Measurements from ENCODE around the gene ELK4.

Gene ELK4

GRCh38 chr1:205631010-205631767 is 622 bp downstream of the ELK4 start:
- WGBS (ENCODE audit: extremely low coverage, insufficient coverage, insufficient read length): no CpG with 5 or more reads among the region's 81 CpGs
- Histone ChIP-seq H3K9me3 (ENCODE audit: insufficient read depth, low read depth, low read length) (no peaks in the 10 kb centered on the region), H4K12ac (ENCODE audit: low read depth, low read length) (peak overlapping the region; percentile 99), H2AFZ (ENCODE audit: insufficient read depth, low read length, poor library complexity) (peak overlapping the region; percentile 99), H4K8ac (ENCODE audit: low read depth, low read length) (peak overlapping the region; percentile 100), H3K4ac (ENCODE audit: low read depth, low read length) (peak overlapping the region; percentile 97), H3K23ac (ENCODE audit: low read length) (no peak overlapping the region), H2BK5ac (ENCODE audit: low read depth, low read length, poor library complexity) (peak overlapping the region; percentile 98), H3K18ac (ENCODE audit: low read length) (peak overlapping the region; percentile 100), H4K91ac (ENCODE audit: low read depth, low read length) (peak overlapping the region; percentile 99), H3K27ac (ENCODE audit: low read depth, low read length) (peak overlapping the region; percentile 99), H3K79me1 (ENCODE audit: low read length) (peaks cover 8% of the 10 kb centered on the region), H3K4me3 (ENCODE audit: low read depth, low read length) (peak overlapping the region; percentile 76), H3K27me3 (ENCODE audit: insufficient read depth, low read length) (no peaks in the 10 kb centered on the region), H3K9ac (ENCODE audit: low read length) (peak overlapping the region; percentile 55), H3K4me1 (ENCODE audit: control insufficient read depth in 1 of 2, insufficient read depth in 2 of 2, low read length in 2 of 2) (peaks cover 0 to 2% of the 10 kb centered on the region in 2 experiments), H3K14ac (ENCODE audit: low read length) (peak overlapping the region; percentile 99), H3K36me3 (ENCODE audit: control insufficient read depth in 1 of 2, insufficient read depth in 2 of 2, low read length in 2 of 2) (no peaks in the 10 kb centered on the region), H2BK12ac (ENCODE audit: low read length) (peak overlapping the region; percentile 66), H3K79me2 (ENCODE audit: control insufficient read depth, insufficient read depth, low read length, poor library complexity) (peaks cover 14% of the 10 kb centered on the region), H2BK120ac (ENCODE audit: insufficient read depth, low read length, poor library complexity) (peak overlapping the region; percentile 96), H3K4me2 (ENCODE audit: low read length) (peak overlapping the region; percentile 83), H2AK5ac (ENCODE audit: low read length) (peak overlapping the region; percentile 69)
- peak; percentile 51 to 63 for DNase-seq

DNA sequence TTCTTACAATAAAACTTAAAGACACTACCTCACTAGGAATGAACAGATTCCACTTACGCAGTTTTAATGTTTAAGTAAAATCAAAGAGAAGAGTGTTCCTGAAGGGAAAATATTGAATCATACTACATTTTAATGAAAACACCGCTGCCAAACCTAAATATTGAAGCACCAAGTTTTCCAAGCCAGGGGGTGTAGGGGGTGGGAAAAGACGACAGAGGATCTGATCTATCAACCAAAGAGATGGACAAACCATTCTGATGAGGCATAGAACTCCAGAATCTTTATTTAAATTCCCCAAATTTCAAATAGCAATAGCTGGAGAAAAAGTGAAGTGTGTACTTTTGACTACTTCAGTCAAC is 1.2 kb downstream of the ELK4 start:
- H3K18ac ChIP-seq (ENCODE audit: low read length): no peak overlapping the region
- H3K4me2 ChIP-seq (ENCODE audit: low read length): peak overlapping the region; percentile 65
- peaks cover 8% of the 10 kb centered on the region for H3K79me1 ChIP-seq (ENCODE audit: low read length)
- no peak overlapping the region for H3K4me3 ChIP-seq (ENCODE audit: low read depth, low read length)
- no peak overlapping the region for H2AK5ac ChIP-seq (ENCODE audit: low read length)
- H4K8ac ChIP-seq (ENCODE audit: low read depth, low read length): peak overlapping the region; percentile 100
- H2BK12ac ChIP-seq (ENCODE audit: low read length): no peak overlapping the region
- no CpG with 5 or more reads among the region's 3 CpGs for WGBS (ENCODE audit: extremely low coverage, insufficient coverage, insufficient read length)
- H4K12ac ChIP-seq (ENCODE audit: low read depth, low read length): no peak overlapping the region
- H3K4ac ChIP-seq (ENCODE audit: low read depth, low read length): no peak overlapping the region
- H2BK5ac ChIP-seq (ENCODE audit: low read depth, low read length, poor library complexity): no peak overlapping the region
- H2BK120ac ChIP-seq (ENCODE audit: insufficient read depth, low read length, poor library complexity): no peak overlapping the region
- H3K27ac ChIP-seq (ENCODE audit: low read depth, low read length): peak overlapping the region; percentile 99
- H3K27me3 ChIP-seq (ENCODE audit: insufficient read depth, low read length): no peaks in the 10 kb centered on the region
- no peak overlapping the region for H3K9ac ChIP-seq (ENCODE audit: low read length)
- no peaks in the 10 kb centered on the region for H3K36me3 ChIP-seq (ENCODE audit: control insufficient read depth in 1 of 2, insufficient read depth in 2 of 2, low read length in 2 of 2)
- H3K23ac ChIP-seq (ENCODE audit: low read length): no peak overlapping the region
- no peak overlapping the region for H2AFZ ChIP-seq (ENCODE audit: insufficient read depth, low read length, poor library complexity)
- H3K14ac ChIP-seq (ENCODE audit: low read length): no peak overlapping the region
- no peaks in the 10 kb centered on the region for H3K9me3 ChIP-seq (ENCODE audit: insufficient read depth, low read depth, low read length)
- DNase-seq: no peak
- no peak overlapping the region for H4K91ac ChIP-seq (ENCODE audit: low read depth, low read length)
- peaks cover 14% of the 10 kb centered on the region for H3K79me2 ChIP-seq (ENCODE audit: control insufficient read depth, insufficient read depth, low read length, poor library complexity)
- H3K4me1 ChIP-seq (ENCODE audit: control insufficient read depth in 1 of 2, insufficient read depth in 2 of 2, low read length in 2 of 2): peaks cover 0 to 2% of the 10 kb centered on the region in 2 experiments

DNA sequence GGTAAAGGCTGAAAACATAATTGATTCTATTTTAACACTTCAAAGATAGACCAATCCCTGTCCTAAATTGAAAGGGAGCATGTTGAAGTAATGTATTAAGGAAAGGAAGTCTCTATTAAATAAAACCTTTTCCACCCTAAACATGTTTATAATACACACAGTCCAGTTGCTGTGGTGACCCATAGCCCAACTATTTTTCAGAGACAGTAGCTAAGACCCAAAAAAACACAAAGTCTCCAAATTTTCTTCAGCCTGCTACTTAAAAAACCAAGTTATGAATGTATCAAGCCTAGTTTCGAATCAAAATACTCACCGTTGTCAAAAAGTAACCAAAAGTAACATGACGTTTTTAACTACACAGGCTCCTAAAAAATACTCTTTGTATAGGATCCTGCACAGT is 1.6 kb downstream of the ELK4 start:
- no peak overlapping the region for H2AK5ac ChIP-seq (ENCODE audit: low read length)
- no peak overlapping the region for H2BK5ac ChIP-seq (ENCODE audit: low read depth, low read length, poor library complexity)
- no peak overlapping the region for H3K23ac ChIP-seq (ENCODE audit: low read length)

DNA sequence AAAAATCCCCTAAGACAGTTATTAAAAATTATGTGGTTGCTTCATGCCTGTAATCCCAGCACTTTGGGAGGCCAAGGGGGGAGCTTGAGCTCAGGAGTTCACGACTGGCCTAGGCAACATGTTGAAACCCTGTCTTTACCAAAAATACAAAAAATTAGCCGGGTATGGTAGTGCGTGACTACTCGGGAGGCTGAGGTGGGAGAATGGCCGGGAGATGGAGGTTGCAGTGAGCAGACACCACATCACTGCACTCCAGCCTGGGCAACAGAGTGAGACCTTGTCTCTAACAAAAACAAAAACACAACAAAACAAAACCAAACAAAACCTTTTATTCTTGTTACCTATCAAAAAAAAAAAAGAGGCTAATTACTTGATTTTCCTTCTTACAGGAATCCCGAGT is 2.1 kb downstream of the ELK4 start:
- Histone ChIP-seq H3K79me1 (ENCODE audit: low read length) (peaks cover 8% of the 10 kb centered on the region), H2AFZ (ENCODE audit: insufficient read depth, low read length, poor library complexity) (no peak overlapping the region), H4K8ac (ENCODE audit: low read depth, low read length) (no peak overlapping the region), H3K4me3 (ENCODE audit: low read depth, low read length) (peak overlapping the region; percentile 57), H3K9me3 (ENCODE audit: insufficient read depth, low read depth, low read length) (no peaks in the 10 kb centered on the region), H3K9ac (ENCODE audit: low read length) (no peak overlapping the region), H3K4ac (ENCODE audit: low read depth, low read length) (peak overlapping the region; percentile 99), H3K27ac (ENCODE audit: low read depth, low read length) (no peak overlapping the region), H2BK120ac (ENCODE audit: insufficient read depth, low read length, poor library complexity) (no peak overlapping the region), H3K36me3 (ENCODE audit: control insufficient read depth in 1 of 2, insufficient read depth in 2 of 2, low read length in 2 of 2) (no peaks in the 10 kb centered on the region), H3K23ac (ENCODE audit: low read length) (no peak overlapping the region), H3K14ac (ENCODE audit: low read length) (no peak overlapping the region), H2BK5ac (ENCODE audit: low read depth, low read length, poor library complexity) (no peak overlapping the region), H2AK5ac (ENCODE audit: low read length) (no peak overlapping the region), H3K27me3 (ENCODE audit: insufficient read depth, low read length) (no peaks in the 10 kb centered on the region), H2BK12ac (ENCODE audit: low read length) (no peak overlapping the region), H3K18ac (ENCODE audit: low read length) (no peak overlapping the region), H4K12ac (ENCODE audit: low read depth, low read length) (no peak overlapping the region), H3K4me1 (ENCODE audit: control insufficient read depth in 1 of 2, insufficient read depth in 2 of 2, low read length in 2 of 2) (peaks cover 0 to 2% of the 10 kb centered on the region in 2 experiments), H3K79me2 (ENCODE audit: control insufficient read depth, insufficient read depth, low read length, poor library complexity) (peaks cover 14% of the 10 kb centered on the region), H4K91ac (ENCODE audit: low read depth, low read length) (no peak overlapping the region), H3K4me2 (ENCODE audit: low read length) (no peak overlapping the region)
- DNase-seq: no peak
- WGBS (ENCODE audit: extremely low coverage, insufficient coverage, insufficient read length): no CpG with 5 or more reads among the region's 6 CpGs

More for the DNA sequence above, 1.6 kb downstream of the ELK4 start:
- no CpG with 5 or more reads among the region's 3 CpGs for WGBS (ENCODE audit: extremely low coverage, insufficient coverage, insufficient read length)
- peak in 1 of 2 donors; percentile 2 for DNase-seq
- H3K79me1 ChIP-seq (ENCODE audit: low read length): peaks cover 8% of the 10 kb centered on the region
- H3K14ac ChIP-seq (ENCODE audit: low read length): no peak overlapping the region
- H3K4ac ChIP-seq (ENCODE audit: low read depth, low read length): no peak overlapping the region
- no peak overlapping the region for H2BK12ac ChIP-seq (ENCODE audit: low read length)
- H3K18ac ChIP-seq (ENCODE audit: low read length): no peak overlapping the region
- peaks cover 0 to 2% of the 10 kb centered on the region in 2 experiments for H3K4me1 ChIP-seq (ENCODE audit: control insufficient read depth in 1 of 2, insufficient read depth in 2 of 2, low read length in 2 of 2)
- no peak overlapping the region for H4K91ac ChIP-seq (ENCODE audit: low read depth, low read length)
- no peaks in the 10 kb centered on the region for H3K36me3 ChIP-seq (ENCODE audit: control insufficient read depth in 1 of 2, insufficient read depth in 2 of 2, low read length in 2 of 2)
- H2AFZ ChIP-seq (ENCODE audit: insufficient read depth, low read length, poor library complexity): no peak overlapping the region
- peaks cover 14% of the 10 kb centered on the region for H3K79me2 ChIP-seq (ENCODE audit: control insufficient read depth, insufficient read depth, low read length, poor library complexity)
- no peaks in the 10 kb centered on the region for H3K9me3 ChIP-seq (ENCODE audit: insufficient read depth, low read depth, low read length)
- H2BK120ac ChIP-seq (ENCODE audit: insufficient read depth, low read length, poor library complexity): no peak overlapping the region
- peak overlapping the region; percentile 29 for H3K4me2 ChIP-seq (ENCODE audit: low read length)
- H3K4me3 ChIP-seq (ENCODE audit: low read depth, low read length): no peak overlapping the region
- H3K27ac ChIP-seq (ENCODE audit: low read depth, low read length): no peak overlapping the region
- H3K27me3 ChIP-seq (ENCODE audit: insufficient read depth, low read length): no peaks in the 10 kb centered on the region
- H4K8ac ChIP-seq (ENCODE audit: low read depth, low read length): no peak overlapping the region
- no peak overlapping the region for H3K9ac ChIP-seq (ENCODE audit: low read length)
- no peak overlapping the region for H4K12ac ChIP-seq (ENCODE audit: low read depth, low read length)

Measured in trophoblast cell (in vitro differentiated cells and primary cell).